Neural progenitor cell (in vitro differentiated cells): ENCODE results near the gene LZTFL1.

Experiments used
- CTCF ChIP-seq: fragments of 200-600 bp; sonication (generic); IDR thresholded peaks from 2 replicates; pipeline ENCODE4 v1.5.1; 2017; ENCODE audit warnings: antibody characterized with exemption, mild to moderate bottlenecking
- EZH2 ChIP-seq: fragments of 200-600 bp; sonication (generic); IDR thresholded peaks from 2 replicates; pipeline ENCODE4 v1.6.1; 2017; ENCODE audit warnings: antibody characterized with exemption, mild to moderate bottlenecking, moderate library complexity
- EZH2phosphoT487 ChIP-seq: fragments of 200-600 bp; sonication (generic); IDR thresholded peaks from 2 replicates; pipeline ENCODE4 v1.6.1; 2017; ENCODE audit warnings: antibody characterized with exemption

DNA sequence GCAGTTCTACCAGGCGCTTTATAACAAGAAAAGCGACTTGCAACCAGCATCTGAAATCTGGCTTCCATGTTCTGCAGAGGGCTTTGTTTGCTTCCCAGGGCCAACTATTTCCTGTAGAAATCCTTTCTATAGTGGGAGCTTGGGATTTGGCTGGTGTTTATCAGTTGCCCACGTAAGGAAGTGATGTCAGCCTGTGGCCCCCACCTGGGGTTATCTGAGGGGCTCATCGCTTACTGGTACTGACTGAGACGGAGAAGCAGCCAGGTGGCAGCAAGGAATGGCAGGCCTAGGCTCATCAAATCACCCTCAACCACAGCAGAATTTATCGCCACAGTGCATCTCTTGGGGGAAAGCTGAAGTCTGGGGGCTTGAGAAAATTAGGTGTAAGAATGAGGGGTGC, 29.9 kb upstream of the LZTFL1 start:
- no peak for TF ChIP-seq CTCF
- TF ChIP-seq EZH2: no peak
- no peak for TF ChIP-seq EZH2phosphoT487
